Mucosa of rectum (tissue), 2 donors: ENCODE results near the gene WHRN.

ENCODE experiments used
- H3K27ac ChIP-seq, 2 donors: one replicate each; pipeline ENCODE4 v1.7.0; 2013; ENCODE audit warnings: inconsistent platforms in 2 of 2, low read depth in 2 of 2, low read length in 2 of 2
- H3K27me3 ChIP-seq, 2 donors: one replicate each; pipeline ENCODE4 v1.7.0; 2013; ENCODE audit warnings: low read length in 2 of 2; ENCODE audit not compliant: control insufficient read depth in 2 of 2, insufficient read depth in 2 of 2
- H3K36me3 ChIP-seq, 2 donors: one replicate each; pipeline ENCODE4 v1.7.0; 2013; ENCODE audit warnings: low read length in 2 of 2; ENCODE audit not compliant: control insufficient read depth in 2 of 2, insufficient read depth in 2 of 2
- H3K4me1 ChIP-seq, 2 donors: one replicate each; pipeline ENCODE4 v1.7.0; 2013; ENCODE audit warnings: low read length in 2 of 2, mild to moderate bottlenecking in 1 of 2; ENCODE audit not compliant: control insufficient read depth in 2 of 2, insufficient read depth in 2 of 2
- H3K4me3 ChIP-seq, 2 donors: one replicate each; pipeline ENCODE4 v1.7.0; 2013; ENCODE audit warnings: low read length in 2 of 2
- H3K9ac ChIP-seq, 2 donors: one replicate each; pipeline ENCODE4 v1.7.0; 2013; ENCODE audit warnings: low read length in 2 of 2, low read depth in 1 of 2, mild to moderate bottlenecking in 1 of 2
- H3K9me3 ChIP-seq, 2 donors: one replicate each; pipeline ENCODE4 v1.7.0; 2013; ENCODE audit warnings: low read length in 2 of 2; ENCODE audit not compliant: control insufficient read depth in 2 of 2
- donor health status: healthy.
- donor health status: Normal muscosa, but diverticular disease.

WHRN gene

GRCh38 chr9:114493521-114494184 lies 11.6 kb downstream of the WHRN start:
- Histone ChIP-seq H3K9me3 (no peaks in the 10 kb centered on the region), H3K4me1 (peaks cover 0 to under 1% of the 10 kb centered on the region in 2 donors), H3K27me3 (no peaks in the 10 kb centered on the region), H3K36me3 (no peaks in the 10 kb centered on the region), H3K4me3 (no peak overlapping the region), H3K9ac (no peak overlapping the region), H3K27ac (no peak overlapping the region)

DNA sequence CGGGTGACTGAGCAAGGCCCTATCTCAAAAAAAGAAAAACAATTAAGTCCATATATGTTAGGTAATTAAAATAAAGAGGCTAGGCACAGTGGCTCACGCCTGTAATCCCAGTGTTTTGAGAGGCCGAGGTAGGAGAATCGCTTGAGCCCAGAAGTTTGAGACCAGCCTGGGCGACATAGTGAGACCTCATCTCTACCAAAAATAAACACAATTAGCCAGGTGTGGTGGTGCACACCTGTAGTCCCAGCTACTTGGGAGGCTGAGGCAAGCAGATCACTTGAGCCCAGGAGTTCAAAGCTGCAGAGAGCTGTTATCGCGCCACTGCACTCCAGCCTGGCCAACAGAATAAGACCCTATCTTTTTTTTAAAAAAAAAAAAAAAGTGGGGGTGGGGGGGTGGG lies 12.3 kb downstream of the WHRN start:
- no peak overlapping the region for H3K27ac ChIP-seq
- H3K4me3 ChIP-seq = no peak overlapping the region
- no peaks in the 10 kb centered on the region for H3K27me3 ChIP-seq
- no peak overlapping the region for H3K9ac ChIP-seq
- no peaks in the 10 kb centered on the region for H3K9me3 ChIP-seq
- H3K4me1 ChIP-seq = peaks cover 0 to 6% of the 10 kb centered on the region in 2 donors
- no peaks in the 10 kb centered on the region for H3K36me3 ChIP-seq

GRCh38 chr9:114491430-114492003 lies 13.8 kb downstream of the WHRN start:
- Histone ChIP-seq H3K36me3 (no peaks in the 10 kb centered on the region), H3K9ac (no peak overlapping the region), H3K4me3 (no peak overlapping the region), H3K27me3 (no peaks in the 10 kb centered on the region), H3K4me1 (peaks cover 0 to 10% of the 10 kb centered on the region in 2 donors), H3K27ac (no peak overlapping the region), H3K9me3 (no peaks in the 10 kb centered on the region)

GRCh38 chr9:114489928-114490327 lies 15.3 kb downstream of the WHRN start:
- Histone ChIP-seq H3K27ac (no peak overlapping the region), H3K27me3 (no peaks in the 10 kb centered on the region), H3K4me1 (peaks cover 0 to 10% of the 10 kb centered on the region in 2 donors), H3K9ac (no peak overlapping the region), H3K9me3 (no peaks in the 10 kb centered on the region), H3K4me3 (no peak overlapping the region), H3K36me3 (no peaks in the 10 kb centered on the region)

GRCh38 chr9:114488398-114489129 lies 16.7 kb downstream of the WHRN start:
- Histone ChIP-seq H3K4me1 (peaks cover 0 to 10% of the 10 kb centered on the region in 2 donors), H3K9ac (no peak overlapping the region), H3K4me3 (no peak overlapping the region), H3K27ac (no peak overlapping the region), H3K9me3 (no peaks in the 10 kb centered on the region), H3K36me3 (no peaks in the 10 kb centered on the region), H3K27me3 (no peaks in the 10 kb centered on the region)

GRCh38 chr9:114487607-114488300 lies 17.5 kb downstream of the WHRN start:
- Histone ChIP-seq H3K4me3 (no peak overlapping the region), H3K9ac (no peak overlapping the region), H3K27ac (no peak overlapping the region), H3K9me3 (no peaks in the 10 kb centered on the region), H3K36me3 (no peaks in the 10 kb centered on the region), H3K4me1 (peaks cover 0 to 10% of the 10 kb centered on the region in 2 donors), H3K27me3 (no peaks in the 10 kb centered on the region)

GRCh38 chr9:114486205-114486963 lies 18.9 kb downstream of the WHRN start:
- Histone ChIP-seq H3K9me3 (no peaks in the 10 kb centered on the region), H3K27me3 (no peaks in the 10 kb centered on the region), H3K27ac (no peak overlapping the region), H3K4me1 (peaks cover 0 to 10% of the 10 kb centered on the region in 2 donors), H3K9ac (no peak overlapping the region), H3K36me3 (no peaks in the 10 kb centered on the region), H3K4me3 (no peak overlapping the region)

- Histone ChIP-seq H3K27ac (peak overlapping the region in 1 of 2 donors; percentile 23), H3K4me3 (no peak overlapping the region), H3K27me3 (no peaks in the 10 kb centered on the region), H3K4me1 (peaks cover 0 to 10% of the 10 kb centered on the region in 2 donors), H3K9me3 (no peaks in the 10 kb centered on the region), H3K36me3 (no peaks in the 10 kb centered on the region), H3K9ac (no peak overlapping the region)
These were observed 20.3 kb downstream of the WHRN start for GRCh38 chr9:114484854-114485443.

DNA sequence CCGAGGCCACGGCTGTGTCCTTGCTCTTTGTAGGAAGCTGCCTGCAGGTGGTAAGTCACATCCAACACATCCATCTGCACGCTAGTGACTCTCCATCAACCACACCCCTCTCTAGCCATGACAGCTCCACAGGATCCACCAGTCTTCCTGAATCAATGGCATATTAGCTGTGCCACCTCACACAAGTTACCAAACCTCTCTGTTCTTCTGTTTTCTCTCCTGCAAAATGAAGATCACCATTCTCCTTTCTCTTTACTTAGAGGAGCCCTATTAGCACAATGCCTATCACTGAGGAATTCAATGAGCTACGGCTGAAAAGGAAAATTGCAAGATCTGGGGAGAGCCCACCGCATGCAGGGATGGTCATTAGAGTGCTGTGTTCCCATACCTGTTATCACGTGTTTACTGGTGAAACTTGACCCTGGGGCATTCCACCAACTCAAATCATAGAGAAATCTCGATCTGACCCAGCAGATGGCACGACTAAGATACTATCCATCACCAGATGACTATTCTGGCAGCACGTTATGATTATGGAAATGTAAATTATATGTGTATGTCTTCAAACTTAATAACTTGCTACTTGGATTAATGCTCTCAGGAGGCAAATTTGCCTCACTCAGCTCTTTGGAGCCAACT lies 20.9 kb downstream of the WHRN start:
- H3K9ac ChIP-seq = no peak overlapping the region
- H3K9me3 ChIP-seq = no peaks in the 10 kb centered on the region
- H3K27ac ChIP-seq = peak overlapping the region in 1 of 2 donors; percentile 23
- H3K4me1 ChIP-seq = peaks cover 0 to 10% of the 10 kb centered on the region in 2 donors
- H3K27me3 ChIP-seq = no peaks in the 10 kb centered on the region
- H3K36me3 ChIP-seq = no peaks in the 10 kb centered on the region
- H3K4me3 ChIP-seq = no peak overlapping the region
